ENCODE data around the gene DDX46. TPM values are rescaled to one million over a fixed set of nuclear protein-coding genes. Genes with fewer than 3 reads are reported as not detected.

Gene DDX46
- total and polyA plus RNA-seq, 2 of the 8 experiments (the other 6 are each of a cell fraction or from before 2014, with no cell fraction given) = 22.6 to 110 TPM

- no peak for TF ChIP-seq SIX5 (IDR thresholded peaks at IDR 0.05; ENCODE audit: low read depth, low read length)
These were observed 118.6 kb downstream of the DDX46 start (continued) for GRCh38 chr5:134877159-134877558.
